NOMO-1 treated with dmso at 0.1 percent for 144 hours (cell line): ENCODE data around the gene MECR.
"Not testable (repeated sequence)": the region's sequence is repeated elsewhere in the genome, so short reads cannot be mapped to it uniquely, and the experiment has no call there.

Source experiments
- DNase-seq: peaks from one replicate; lab custom pipeline; 2025; ENCODE audit not compliant: unreplicated experiment; lab: John Stamatoyannopoulos, UW

MECR gene

DNA sequence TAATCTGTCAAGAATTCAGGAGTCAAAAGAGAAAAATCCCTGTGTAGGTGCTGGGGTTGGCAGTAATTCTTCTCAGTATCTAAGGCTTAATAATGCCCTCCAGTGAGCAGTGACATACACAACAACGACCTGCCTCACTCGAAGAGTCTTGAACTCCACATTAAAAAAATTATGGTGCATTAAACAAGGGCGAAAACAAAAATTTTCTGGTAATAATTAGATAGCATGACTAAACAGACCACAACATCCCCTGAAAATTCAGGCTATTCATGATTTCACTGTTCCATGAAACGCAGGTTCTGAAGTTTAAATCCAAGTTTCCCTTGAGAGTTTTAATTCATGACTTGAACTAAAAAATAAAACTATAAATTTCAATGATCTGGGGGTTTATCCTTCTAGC, 54.2 kb downstream of the MECR start:
- DNase-seq = no peak

DNA sequence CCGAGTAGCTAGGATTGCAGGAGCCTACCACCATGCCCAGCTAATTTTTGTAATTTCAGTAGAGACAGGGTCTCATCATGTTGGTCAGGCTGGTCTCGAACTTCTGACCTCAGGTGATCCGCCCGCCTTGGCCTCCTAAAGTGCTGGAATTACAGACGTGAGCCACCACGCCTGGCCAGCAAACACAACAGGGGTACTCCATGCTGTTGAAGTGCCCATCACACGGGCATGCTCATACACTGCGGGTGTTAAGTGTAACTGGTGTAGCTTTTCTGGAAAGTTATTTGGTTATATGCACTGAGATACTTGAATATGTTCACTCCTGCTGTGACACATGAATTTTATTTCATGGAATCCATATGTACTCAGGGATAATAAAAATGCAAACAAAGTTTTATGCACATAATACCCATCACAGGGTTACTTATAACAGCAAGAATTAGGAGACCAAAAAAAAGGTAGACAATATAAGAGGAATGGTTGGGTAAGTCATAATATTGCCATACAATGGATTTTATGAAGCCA, 58.3 kb downstream of the MECR start:
- no peak for DNase-seq

DNA sequence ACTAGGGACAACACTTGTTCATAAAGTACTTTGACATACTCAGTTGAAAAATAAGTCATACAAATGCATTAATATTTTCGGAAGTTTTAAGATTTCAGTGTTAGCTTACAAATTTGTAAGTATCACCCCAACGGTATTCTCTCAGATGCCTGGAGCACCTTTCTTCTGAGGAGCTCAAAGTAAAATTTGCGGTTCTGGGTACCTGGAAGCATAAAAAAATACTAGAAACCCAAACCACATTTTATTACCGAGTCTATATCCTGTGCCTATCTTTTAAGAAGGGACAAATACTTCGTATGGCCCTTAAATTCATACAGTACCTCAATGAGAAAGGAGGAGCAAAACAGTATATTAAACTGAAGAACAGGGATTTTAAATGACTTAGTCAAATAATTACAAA, 59.2 kb downstream of the MECR start:
- no peak for DNase-seq

DNA sequence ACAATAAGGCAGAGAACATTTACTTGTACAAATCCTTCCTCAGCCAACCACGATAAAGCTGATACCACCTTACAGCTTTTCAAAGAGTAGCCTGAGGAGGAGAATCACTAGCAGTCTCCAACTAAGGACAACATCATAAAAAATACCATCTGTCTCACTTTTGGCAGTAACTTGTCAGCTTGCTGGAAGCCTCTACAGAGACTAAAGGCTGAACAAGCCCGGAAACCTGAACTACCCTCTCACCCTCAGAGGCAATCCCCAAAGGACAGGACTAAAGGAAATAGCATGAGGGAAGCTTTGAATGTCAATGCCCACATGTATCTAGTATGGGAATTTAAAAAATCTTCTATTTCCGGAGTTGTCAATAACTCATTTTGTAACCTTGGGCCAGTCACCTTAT, 59.6 kb downstream of the MECR start:
- DNase-seq = no peak

DNA sequence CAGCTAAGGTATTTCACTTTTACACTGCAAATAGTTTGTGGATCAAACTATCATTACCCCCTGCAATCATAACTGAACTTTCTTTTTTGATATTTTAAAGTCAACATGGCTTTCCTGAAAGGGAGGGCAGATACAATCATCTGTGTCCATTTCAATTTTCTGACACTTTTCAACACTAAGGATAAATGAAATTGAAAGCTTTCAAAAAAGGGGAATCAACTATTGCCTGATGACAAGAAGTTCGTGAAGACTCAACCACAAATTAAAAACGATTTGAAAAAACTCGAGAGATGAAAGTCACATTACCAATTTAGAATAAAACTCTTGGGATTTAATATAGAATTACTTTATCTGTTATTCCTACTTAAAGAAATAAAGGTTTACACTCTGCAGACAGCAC, 60.8 kb downstream of the MECR start:
- DNase-seq = no peak

DNA sequence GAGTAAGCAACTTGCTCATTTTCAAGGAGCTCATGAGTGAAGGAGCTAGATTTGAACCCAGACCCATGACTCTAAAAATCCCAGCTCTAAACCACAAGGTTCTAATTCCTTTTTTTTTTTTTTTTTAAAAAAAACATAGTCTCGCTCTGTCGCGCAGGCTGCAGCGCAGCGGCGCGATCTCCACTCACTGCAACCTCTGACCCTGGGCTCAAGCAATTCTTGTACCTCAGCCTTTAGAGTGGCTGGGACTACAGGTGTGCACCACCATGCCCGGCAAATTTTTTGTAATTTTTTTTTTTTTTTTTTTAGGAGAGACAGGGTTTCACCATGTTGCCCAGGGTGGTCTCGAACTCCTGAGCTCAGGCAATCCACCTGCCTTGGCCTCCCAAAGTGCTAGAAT, 62.8 kb downstream of the MECR start:
- no peak for DNase-seq

DNA sequence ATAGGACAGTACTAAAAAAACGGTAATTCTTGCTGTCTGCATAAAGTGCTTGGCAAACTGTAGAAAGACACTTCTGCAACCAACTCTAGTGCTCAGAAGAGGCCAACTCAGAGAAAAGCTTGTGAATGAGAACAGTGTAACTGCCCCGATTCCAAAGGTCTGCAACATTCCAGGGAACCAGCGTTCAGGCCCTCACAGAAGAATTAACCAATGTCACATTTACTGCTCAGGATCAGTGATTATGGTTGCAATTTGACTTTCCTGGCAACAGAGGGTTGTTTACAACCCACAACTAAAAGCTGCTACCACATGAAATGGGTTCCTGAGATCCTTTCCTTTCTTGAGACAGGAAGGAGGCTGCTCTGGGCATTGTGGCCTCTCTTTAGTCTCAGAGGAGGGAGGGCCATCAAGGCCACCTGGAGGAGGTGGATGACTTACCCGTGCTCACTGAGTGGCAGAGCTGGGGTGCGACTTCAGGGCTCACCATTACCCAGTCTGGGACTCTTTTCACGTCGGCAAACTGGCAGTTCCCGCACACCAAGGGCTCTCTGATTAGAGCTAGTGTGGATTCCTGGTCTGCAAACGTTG, 64.3 kb downstream of the MECR start:
- no peak for DNase-seq

DNA sequence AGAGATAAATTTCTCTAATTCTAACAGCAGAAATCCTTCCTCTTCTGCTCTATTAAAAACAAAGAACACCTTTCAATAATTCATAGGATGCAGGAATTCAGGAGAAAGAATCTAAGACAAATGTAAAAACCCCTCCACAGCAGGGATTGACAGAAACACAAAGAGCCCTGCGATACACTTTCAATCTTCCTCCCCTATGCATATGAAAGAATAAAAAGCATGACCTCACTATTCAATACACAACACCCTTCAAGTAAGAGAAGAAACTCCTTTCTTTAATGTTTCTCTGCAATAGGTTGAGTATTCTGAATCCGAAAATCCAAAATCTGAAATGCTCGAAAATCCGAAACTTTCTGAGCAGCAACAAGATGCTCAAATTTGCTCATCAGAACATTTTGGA, 66.1 kb downstream of the MECR start:
- DNase-seq = no peak

DNA sequence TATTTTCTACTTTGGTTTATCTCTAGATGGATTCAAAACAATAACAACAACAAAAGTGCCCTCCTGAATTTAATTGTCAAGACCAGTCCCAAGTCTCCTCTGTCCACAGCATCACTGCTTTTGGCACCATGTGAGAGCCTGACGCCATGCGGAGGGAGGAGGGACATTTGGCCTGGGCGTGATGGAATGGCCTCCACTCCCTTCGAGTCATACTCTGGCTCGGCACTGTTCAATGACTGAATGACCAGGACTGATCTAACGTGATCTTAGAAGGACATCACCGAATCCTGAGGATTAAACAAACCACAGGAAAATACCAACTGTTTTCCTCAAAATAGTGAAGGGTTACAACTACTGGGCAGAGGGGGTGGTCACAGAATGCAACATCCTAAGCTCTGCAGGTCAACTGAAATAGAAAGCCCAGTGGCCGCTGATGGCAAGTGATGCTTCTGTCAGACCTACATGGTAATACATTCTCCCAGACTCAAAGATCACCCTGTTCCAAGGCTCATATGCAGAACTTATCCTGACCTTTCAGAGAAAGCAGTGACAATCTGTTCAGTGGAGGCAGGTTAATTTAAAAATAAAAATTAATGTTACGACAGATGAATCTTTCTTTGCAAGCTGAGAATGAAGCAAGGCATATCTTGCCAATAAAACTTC, 68.1 kb downstream of the MECR start:
- DNase-seq = no peak

DNA sequence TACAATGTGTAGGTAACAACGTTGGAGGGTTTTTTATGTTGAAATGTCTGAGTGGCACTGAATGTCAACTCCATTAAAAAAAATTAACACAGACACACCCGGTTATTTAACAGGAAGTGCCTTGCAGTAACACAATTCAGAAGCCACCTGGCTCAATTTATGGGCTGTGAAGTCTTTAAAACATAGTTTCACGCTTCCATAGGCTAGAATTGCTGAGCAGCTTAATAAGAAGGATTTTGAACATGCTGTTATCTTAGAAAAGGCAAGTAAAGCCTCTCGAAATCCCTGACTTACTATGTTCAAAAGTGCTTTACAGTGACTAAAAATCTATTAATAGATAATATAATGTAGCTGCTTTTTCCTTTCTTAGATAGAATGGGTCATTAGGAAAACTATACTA, 68.7 kb downstream of the MECR start:
- DNase-seq = no peak

DNA sequence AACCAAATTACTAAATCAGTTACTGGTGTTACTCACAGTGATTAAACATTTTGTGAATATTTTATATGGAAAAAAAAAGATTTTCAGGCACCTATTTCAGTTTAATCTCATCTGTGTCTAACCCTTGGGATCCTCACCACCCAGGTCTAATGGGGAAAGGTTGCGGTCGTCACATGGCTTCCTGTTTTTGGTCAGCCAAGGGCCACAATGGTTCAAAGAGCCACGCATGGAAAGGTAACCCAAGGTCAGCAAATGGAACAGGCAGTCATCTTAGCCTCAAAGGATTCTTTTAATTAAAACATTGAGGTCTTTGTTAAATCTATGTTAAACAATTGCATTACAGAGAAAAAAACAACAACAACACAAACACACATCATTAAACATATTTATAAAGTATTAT, 71.0 kb downstream of the MECR start:
- DNase-seq = no peak

DNA sequence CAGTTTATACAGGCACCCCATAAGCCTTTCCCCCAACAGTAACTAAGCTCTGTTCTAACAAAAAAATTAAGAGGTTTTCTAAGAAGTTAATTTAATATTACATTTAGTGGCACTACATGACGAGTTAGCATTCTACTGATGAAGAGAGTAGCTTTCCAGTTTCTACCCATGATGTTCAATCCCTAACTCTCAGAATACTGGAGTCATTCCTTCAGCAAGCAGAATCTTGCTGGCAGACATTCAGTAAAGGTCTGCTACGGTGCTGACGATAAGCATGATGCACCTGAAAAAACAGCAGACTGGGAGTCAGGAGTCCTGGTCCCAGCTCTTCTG, 73.5 kb downstream of the MECR start:
- no peak for DNase-seq

DNA sequence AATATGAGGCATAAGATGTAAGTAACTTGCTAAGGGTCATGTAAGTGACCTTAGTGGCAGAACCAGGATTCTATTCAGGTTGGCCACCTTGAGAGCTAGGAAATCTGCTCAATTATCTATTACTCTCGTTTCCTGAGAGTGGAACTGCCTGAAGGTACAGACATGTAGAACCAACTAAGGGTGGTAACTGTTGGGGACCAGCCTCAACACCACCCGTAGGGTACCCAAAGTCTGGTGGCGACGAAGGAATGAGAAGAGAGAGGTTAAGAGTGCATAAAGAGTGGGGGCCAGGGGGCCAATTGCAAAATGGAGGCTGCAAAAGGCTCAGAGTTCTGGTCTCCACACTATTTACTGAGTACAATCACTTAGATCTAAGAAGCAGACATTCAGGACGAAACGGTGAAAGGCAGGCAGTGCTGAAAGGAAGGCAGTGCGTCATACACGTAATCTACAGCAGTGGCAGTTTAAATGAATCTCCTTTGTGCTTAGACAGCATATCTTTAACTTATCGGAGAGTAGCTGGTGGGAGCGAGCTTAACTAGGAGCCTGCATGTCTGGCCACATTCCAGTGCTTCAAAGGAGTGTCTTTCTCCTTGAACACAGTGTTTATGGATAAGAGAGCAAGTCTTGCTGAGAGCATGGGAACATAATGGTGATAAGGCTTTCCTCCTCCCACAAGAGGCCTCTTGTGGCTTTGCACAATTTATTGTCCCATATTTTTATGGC, 74.0 kb downstream of the MECR start:
- DNase-seq = no peak

DNA sequence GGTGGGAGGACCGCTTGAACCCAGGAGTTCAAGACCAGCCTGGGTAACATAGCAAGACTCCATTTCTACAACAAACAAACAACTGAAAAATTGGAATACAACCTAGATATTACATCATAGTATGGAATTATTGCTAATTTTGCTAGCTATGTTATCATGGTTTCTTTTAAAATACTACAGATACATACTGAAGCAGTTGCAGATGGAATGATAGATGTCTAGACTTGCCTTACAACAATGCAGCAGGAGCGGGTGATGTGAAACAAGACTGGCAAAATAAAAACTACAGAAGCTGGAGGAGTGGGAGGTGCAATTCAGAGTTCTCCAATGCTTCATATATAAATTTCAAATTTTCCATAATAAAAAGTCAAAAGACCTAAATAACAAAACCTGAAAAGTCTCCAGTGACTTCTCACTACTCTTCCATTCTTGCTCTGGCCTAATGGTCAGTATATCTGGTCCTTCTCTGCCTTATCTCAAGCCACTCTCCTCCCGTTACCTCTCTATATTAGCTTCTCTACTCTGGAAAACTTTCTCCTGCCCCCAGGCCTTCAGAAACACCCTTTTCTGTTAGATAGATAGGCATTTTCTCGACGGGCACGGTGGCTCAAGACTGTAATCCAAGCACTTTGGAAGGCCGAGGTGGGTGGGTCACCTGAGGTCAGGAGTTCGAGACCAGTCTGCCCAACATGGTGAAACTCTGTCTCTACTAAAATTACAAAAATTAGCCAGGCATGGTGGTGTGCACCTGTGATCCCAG, 78.5 kb downstream of the MECR start:
- DNase-seq = no peak

DNA sequence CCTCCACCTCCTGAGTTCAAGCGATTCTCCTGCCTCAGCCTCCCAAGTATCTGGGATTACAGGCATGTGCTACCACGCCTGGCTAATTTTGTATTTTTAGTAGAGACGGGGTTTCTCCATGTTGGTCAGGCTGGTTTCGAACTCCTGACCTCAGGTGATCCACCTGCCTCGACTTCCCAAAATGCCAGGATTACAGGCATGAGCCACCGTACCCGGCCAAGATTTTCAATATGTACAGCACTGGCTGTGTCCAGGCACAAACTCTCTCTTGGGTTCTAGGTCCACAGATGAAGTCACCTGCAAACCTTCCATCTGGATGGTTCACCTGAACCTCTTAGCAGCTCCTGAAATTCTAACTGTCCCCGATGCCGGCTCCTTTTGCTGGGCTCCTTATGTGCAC, 80.4 kb downstream of the MECR start:
- DNase-seq = not testable (repeated sequence)

DNA sequence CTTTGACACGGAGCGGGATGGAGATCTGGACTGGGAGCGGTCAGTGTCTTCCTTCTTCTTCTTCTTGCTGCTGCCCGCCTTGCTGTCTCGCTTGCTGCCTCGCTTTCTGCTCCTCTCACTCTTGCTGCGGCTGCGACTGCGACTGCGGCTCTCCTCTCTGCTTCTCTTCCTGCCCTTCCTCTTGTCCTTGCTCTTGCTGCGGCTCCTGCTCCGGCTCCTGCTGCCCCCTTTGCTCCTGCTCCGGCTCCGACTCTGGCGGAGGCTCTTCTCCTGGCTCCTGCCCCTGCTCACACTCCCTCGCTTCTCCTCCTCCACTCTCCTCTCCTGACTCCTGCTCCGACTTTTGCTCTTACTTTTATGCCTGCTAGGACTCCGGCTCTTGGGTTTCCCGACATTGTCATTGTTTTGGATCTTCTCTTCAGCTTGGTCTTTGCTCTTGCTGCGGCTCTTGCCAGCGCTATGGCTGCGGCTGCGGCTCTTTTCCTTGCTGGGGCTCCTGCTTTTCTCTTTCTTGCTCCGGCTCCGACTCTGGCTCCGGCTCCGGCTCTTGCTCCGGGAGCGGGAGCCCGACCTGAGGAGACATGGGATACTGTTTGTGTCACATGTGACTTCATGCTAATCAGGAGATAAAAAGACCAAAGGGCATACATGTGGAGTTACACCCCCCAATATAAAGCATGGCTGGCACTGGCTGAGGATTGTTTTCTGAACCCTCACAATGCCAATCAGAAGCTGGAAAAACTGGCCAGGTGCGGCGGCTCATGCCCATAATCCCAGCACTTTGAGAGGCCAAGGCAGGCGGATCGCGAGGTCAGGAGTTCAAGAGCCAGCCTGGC, 81.9 kb downstream of the MECR start:
- DNase-seq = no peak

DNA sequence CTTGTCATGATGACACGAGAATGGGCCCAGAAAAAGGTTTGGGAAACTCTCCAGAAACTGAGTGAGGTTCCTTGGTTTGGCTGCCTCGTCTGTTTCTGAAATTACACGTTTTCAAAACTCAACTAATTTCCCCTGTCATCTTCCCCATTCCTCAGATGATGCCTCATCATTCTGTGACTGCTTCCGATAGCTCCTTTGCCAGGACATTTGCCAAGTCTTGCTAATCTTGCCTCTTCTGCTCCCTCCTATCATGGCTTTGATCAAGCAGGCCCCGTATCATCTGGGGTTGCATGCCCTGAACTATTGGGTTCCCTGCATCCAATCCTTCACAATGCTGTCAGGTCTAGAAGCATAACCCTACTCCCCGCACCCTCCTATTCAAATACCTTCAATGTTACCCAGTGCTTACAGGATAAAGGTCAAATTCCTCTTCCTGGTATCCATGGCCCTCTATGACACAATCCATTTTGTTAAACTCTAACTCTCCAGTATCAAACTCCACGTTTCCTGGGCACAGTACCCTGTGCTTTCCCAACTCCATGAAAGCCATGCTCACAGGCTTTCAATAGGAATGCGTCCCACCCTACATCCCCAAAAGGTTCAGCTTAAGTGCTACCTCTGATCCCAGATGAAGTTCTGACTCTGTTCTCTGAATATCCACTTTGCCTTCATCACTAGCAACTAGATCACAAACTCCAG, 84.8 kb downstream of the MECR start:
- DNase-seq = no peak

DNA sequence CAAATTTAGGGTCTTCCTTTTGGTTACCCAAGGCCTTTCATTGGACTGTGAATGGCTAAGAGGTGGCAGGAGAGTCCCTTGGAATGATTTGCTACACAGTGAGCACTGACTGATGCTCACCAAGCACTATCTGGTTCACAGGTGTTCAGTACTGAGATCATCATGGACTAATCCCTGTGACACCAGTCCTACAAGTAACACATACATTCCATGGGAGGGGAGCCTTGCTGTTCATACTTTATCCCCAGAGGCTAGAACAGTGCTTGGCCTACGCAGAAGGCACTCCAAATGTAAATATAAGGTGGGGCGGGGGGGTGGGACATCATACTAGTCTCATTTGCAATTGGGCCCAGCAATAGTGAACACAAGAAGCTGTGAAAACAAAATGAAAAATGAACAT, 86.6 kb downstream of the MECR start:
- no peak for DNase-seq

DNA sequence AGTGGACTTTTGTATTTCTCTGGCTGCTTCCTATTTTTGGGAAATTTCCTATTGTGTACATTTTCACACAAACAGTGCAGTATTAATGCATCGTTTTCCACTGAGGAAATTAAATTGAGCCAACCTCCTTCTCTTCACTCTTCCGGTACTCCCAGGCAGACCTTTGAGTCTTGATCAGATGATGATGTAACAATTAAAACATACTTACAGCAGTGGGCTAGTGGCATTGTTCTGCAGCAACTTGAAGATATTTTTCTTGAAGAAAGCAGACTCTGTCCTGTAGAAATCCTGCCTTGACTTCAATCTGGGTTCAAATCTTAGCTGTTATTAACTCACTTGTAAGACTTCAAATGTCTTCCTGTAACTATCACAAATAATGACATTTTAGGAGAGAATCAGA, 88.0 kb downstream of the MECR start:
- DNase-seq = no peak
